ENCODE results near the gene ZNF839. TPM values are rescaled to one million over a fixed set of nuclear protein-coding genes. Genes with fewer than 3 reads are reported as not detected.

Gene ZNF839
- total and polyA plus RNA-seq, 2 experiments from 2014 or later: 7.9 to 10.0 TPM

DNA sequence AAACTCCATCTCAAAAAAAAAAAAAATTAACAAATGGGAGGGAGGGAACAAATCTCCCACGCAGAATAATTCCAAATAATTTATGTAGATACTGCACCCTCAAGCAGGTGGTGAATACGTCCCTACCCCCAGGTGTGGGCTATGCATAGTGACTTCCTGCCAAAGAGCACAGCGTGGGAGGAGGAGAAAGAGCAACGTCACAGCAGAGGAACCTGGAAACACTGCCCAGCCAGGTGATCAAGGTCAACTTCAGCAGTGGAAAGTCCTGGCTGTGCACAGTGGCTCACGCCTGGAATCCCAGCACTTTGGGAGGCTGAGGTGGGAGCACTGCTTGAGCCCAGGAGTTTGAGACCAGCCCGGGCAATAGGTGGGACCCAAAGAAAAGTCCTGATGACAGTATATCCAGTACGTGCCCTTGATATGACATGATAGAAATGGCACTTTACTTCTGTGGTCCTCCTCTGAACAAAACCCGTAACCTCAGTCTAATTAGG is 33.6 kb downstream of the ZNF839 start:
- Histone ChIP-seq H3K4me2 (no peak overlapping the region), H3K9me2 (ENCODE audit: insufficient read depth) (no peaks in the 10 kb centered on the region), H3K36me3 (ENCODE audit: insufficient read depth) (peaks cover 13% of the 10 kb centered on the region), H3K79me2 (replicated peaks; ENCODE audit: insufficient read depth) (no peaks in the 10 kb centered on the region), H3K4me3 (no peak overlapping the region), H4K20me1 (replicated peaks; ENCODE audit: insufficient read depth) (no peaks in the 10 kb centered on the region; the same call in 1 of the 2 replicates), H3K27me3 (ENCODE audit: insufficient read depth) (no peaks in the 10 kb centered on the region), H2AFZ (no peak overlapping the region), H3K27ac (ENCODE audit: low read depth) (no peak overlapping the region), H3F3A (replicated peaks; ENCODE audit: low read depth) (0 out of 2 replicates have a peak, but pooled peaks cover 7% of the 10 kb centered on the region), H3K4me1 (ENCODE audit: insufficient read depth) (no peaks in the 10 kb centered on the region)
- Mint-ChIP-seq H3K4me1 (no peaks in the 10 kb centered on the region), H3K36me3 (ENCODE audit: low read depth) (peaks cover 40% of the 10 kb centered on the region), H3K27me3 (ENCODE audit: insufficient read depth, low read depth, poor library complexity) (peaks cover 4% of the 10 kb centered on the region), H3K4me3 (no peak overlapping the region), H3K9me3 (no peaks in the 10 kb centered on the region), H3K27ac (no peak overlapping the region)
- TF ChIP-seq POLR2AphosphoS5 (IDR thresholded peaks at IDR 0.05; ENCODE audit: low read depth) (no peak), CREB1 (CRISPR knock-in tag; IDR thresholded peaks at IDR 0.05; ENCODE audit: low read depth) (no peak), EZH2 (IDR thresholded peaks at IDR 0.05; ENCODE audit: low read depth, unreplicated experiment) (no peak), ZNF331 (CRISPR knock-in tag; IDR thresholded peaks at IDR 0.05; ENCODE audit: low read depth) (no peak), STAT1 (IDR thresholded peaks at IDR 0.05; ENCODE audit: unreplicated experiment) (no peak), ZNF462 (CRISPR knock-in tag; IDR thresholded peaks at IDR 0.05) (no peak), CTCF (conservative IDR thresholded peaks at IDR 0.05; ENCODE audit: low read depth in 2 of 2) (no peak), NANOG (IDR thresholded peaks at IDR 0.05; ENCODE audit: borderline replicate concordance) (no peak), EZH2phosphoT487 (IDR thresholded peaks at IDR 0.05; ENCODE audit: unreplicated experiment) (no peak), ZNF114 (CRISPR knock-in tag; IDR thresholded peaks at IDR 0.05) (no peak), JUNB (IDR thresholded peaks at IDR 0.05; ENCODE audit: unreplicated experiment) (no peak)
- TF ChIP-seq, protein P1, sequence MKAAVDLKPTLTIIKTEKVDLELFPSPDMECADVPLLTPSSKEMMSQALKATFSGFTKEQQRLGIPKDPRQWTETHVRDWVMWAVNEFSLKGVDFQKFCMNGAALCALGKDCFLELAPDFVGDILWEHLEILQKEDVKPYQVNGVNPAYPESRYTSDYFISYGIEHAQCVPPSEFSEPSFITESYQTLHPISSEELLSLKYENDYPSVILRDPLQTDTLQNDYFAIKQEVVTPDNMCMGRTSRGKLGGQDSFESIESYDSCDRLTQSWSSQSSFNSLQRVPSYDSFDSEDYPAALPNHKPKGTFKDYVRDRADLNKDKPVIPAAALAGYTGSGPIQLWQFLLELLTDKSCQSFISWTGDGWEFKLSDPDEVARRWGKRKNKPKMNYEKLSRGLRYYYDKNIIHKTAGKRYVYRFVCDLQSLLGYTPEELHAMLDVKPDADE (IDR thresholded peaks at IDR 0.05): no peak
- TF ChIP-seq, protein P2, sequence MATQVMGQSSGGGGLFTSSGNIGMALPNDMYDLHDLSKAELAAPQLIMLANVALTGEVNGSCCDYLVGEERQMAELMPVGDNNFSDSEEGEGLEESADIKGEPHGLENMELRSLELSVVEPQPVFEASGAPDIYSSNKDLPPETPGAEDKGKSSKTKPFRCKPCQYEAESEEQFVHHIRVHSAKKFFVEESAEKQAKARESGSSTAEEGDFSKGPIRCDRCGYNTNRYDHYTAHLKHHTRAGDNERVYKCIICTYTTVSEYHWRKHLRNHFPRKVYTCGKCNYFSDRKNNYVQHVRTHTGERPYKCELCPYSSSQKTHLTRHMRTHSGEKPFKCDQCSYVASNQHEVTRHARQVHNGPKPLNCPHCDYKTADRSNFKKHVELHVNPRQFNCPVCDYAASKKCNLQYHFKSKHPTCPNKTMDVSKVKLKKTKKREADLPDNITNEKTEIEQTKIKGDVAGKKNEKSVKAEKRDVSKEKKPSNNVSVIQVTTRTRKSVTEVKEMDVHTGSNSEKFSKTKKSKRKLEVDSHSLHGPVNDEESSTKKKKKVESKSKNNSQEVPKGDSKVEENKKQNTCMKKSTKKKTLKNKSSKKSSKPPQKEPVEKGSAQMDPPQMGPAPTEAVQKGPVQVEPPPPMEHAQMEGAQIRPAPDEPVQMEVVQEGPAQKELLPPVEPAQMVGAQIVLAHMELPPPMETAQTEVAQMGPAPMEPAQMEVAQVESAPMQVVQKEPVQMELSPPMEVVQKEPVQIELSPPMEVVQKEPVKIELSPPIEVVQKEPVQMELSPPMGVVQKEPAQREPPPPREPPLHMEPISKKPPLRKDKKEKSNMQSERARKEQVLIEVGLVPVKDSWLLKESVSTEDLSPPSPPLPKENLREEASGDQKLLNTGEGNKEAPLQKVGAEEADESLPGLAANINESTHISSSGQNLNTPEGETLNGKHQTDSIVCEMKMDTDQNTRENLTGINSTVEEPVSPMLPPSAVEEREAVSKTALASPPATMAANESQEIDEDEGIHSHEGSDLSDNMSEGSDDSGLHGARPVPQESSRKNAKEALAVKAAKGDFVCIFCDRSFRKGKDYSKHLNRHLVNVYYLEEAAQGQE (IDR thresholded peaks at IDR 0.05; ENCODE audit: unreplicated experiment): no peak
- DNase-seq (ENCODE audit: low spot score) (no peak), ATAC-seq (no peak)

All from GM23338 (cell line).